ENCODE data around the gene ABCB1.
"Not testable (repeated sequence)": the region's sequence is repeated elsewhere in the genome, so short reads cannot be mapped to it uniquely, and the experiment has no call there.

ABCB1 gene

GRCh38 chr7:87465534-87465880, 135.2 kb downstream of the ABCB1 start:
- DNase-seq, result not testable (repeated sequence)

GRCh38 chr7:87464830-87465533, 135.7 kb downstream of the ABCB1 start:
- DNase-seq, result not testable (repeated sequence)

- no peak for DNase-seq
Measured at GRCh38 chr7:87463982-87464381, 136.7 kb downstream of the ABCB1 start.

GRCh38 chr7:87460444-87460843, 140.2 kb downstream of the ABCB1 start:
- DNase-seq, result not testable (repeated sequence)

GRCh38 chr7:87459941-87460340, 140.7 kb downstream of the ABCB1 start:
- no peak for DNase-seq

- no peak for DNase-seq
Measured at GRCh38 chr7:87458148-87458547, 142.5 kb downstream of the ABCB1 start.

GRCh38 chr7:87456247-87456646, 144.4 kb downstream of the ABCB1 start:
- DNase-seq, result no peak
